Epithelial cell of esophagus (primary cell): ENCODE results near the gene MRPL23.

Experiments
- DNase-seq: peaks from one replicate; pipeline ENCODE4 v3.0.0; 2010; ENCODE audit warnings: low read depth
- H3K4me3 ChIP-seq: 2 replicates; pipeline ENCODE4 v1.5.1; 2011; ENCODE audit warnings: mild to moderate bottlenecking, low read length, control low read depth
- TF ChIP-seq, protein P1 (sequence below): IDR thresholded peaks from 2 replicates; pipeline ENCODE4 v1.5.1; 2011; ENCODE audit warnings: low read depth, mild to moderate bottlenecking, low read length, control low read depth, inconsistent platforms; ENCODE audit not compliant: insufficient read depth; ENCODE audit errors: missing control alignments

Gene MRPL23

DNA sequence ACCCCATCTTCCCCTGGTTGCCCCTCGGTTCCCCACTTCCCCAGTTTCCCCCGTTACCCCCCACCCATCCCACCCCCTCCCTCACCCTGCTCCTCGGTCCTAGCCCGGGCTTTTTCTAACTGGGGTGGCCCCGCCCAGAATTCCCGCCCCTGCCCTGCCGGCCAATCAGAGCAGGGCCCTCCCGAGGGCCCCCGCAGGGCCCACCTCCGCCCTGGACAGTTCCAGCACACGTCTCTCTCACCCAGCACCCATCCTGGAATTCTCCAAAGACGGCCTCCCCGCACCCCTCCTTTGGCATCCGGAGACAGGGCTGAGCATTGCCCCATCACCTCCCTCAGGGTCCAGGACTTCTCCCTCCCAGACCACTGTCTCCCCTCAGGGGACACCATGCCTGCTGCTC, 50.6 kb downstream of the MRPL23 start, which contains the start of gene H19:
H19 (minus strand) TSS at position 88 of the 400 bp plus-strand sequence.
- TF ChIP-seq, protein P1, sequence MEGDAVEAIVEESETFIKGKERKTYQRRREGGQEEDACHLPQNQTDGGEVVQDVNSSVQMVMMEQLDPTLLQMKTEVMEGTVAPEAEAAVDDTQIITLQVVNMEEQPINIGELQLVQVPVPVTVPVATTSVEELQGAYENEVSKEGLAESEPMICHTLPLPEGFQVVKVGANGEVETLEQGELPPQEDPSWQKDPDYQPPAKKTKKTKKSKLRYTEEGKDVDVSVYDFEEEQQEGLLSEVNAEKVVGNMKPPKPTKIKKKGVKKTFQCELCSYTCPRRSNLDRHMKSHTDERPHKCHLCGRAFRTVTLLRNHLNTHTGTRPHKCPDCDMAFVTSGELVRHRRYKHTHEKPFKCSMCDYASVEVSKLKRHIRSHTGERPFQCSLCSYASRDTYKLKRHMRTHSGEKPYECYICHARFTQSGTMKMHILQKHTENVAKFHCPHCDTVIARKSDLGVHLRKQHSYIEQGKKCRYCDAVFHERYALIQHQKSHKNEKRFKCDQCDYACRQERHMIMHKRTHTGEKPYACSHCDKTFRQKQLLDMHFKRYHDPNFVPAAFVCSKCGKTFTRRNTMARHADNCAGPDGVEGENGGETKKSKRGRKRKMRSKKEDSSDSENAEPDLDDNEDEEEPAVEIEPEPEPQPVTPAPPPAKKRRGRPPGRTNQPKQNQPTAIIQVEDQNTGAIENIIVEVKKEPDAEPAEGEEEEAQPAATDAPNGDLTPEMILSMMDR: no peak
- H3K4me3 ChIP-seq: no peak within 1 kb of the TSS
- no peak for DNase-seq

DNA sequence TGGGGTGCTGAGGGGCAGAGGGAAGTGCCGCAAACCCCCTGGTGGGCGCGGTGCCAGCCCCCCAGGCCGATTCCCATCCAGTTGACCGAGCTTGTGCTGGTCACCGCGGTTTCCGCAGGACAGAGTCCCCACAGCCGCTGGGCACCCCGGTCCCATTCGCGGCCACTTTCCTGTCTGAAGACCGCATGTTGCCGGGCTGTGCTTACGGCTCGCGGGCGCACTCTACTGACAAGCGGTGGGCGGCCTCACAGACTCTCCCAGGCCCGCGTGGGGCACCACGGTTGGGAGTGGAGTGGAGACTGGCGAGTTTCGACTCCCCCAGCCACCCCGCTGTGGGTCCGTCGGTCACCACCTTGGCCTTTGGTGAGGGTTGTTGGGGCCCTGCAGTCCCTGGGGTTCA, 51.2 kb downstream of the MRPL23 start:
- H3K4me3 ChIP-seq: no peak overlapping the region
- TF ChIP-seq, protein P1: no peak
- no peak for DNase-seq

DNA sequence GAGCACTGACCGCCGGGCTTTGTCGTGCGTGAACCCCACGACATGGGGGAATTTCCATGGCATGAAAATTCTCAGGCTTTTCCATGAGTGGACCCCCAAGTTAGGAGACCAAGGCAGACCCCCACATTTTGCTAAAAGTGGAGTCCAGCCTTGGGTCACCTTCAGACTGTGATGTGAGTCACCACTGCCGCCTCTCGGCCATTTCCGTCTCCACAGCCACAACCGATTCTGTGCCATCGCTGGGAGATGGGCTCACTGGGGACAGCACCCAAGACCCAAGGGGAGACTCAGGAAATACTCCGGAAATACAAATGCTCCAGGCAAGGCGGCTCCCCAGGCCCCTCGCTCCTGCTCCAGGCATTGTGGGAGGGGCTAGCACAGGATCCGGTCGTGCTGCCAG, 51.7 kb downstream of the MRPL23 start:
- TF ChIP-seq, protein P1: no peak
- H3K4me3 ChIP-seq: no peak overlapping the region
- no peak for DNase-seq

DNA sequence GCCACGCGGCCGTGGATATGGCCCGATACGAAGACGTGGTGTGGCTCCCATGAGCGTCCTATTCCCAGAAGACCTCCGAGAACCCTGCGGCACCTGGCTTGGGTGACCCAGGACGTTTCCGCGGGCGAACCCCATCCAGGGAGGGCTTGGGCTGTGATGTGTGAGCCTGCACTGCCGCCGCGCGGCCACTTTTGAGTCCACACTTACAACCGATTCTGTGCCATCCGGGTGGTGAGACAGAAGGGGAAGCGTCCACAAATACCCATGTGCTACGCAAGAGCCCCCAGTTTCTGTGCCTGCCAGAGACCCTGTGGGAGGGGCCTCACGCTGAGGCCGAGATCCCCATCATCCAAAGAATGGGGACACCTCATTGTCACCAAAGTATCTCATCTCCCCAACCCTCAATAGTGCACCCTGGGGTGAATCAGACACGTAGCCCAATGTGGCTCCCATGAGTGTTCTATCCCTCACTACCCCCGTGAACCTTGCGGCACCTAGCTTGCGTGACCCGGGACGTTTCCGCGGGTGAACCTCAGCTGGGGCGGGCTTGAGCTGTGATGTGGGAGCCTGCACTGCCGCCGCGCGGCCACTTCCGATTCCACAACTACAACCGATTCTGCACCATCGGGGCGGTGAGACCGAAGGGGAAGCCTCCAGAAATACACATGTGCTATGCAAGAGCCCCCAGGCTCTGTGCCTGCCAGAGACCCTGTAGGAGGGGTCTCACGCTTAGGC, 55.1 kb downstream of the MRPL23 start:
- H3K4me3 ChIP-seq: no peak overlapping the region
- TF ChIP-seq, protein P1: no peak
- DNase-seq: no peak

DNA sequence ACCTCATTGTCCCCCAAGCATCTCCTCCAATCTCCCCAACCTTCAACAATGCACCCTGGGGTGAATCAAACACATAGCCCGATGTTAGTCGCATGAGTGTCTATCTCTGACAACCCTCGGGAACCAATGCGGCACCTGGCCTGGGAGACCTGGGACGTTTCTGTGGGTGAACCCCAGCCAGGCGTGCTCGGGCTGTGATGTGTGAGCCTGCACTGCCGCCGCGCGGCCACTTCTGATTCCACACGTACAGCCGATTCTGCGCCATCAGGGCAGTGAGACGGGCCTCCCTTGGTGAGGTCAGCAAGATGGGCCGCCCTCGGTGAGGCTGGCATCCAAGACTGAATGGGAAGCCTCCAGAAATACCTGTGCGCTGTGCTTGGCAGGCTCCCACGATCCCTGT, 55.7 kb downstream of the MRPL23 start:
- no peak overlapping the region for H3K4me3 ChIP-seq
- TF ChIP-seq, protein P1: no peak
- DNase-seq: no peak

DNA sequence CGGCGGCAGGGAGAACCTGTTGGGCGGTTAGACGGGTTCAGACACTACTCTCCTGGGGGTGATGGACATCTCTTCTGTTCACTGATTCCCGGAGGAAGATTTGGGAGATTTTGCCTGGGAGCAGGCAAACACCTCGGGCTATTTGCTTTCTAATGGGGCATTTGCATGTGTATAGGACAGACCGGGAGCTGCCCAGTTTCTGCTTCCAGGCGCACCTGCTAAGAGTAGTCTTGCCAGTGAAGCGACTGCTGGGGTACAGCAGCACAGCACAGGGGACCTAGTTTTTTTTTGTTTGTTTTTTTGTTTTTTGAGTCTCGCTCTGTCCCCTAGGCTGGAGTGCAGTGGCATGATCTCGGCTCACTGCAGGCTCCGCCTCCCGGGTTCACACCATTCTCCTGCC, 57.3 kb downstream of the MRPL23 start:
- no peak overlapping the region for H3K4me3 ChIP-seq
- no peak for DNase-seq
- TF ChIP-seq, protein P1: no peak
